HTR-8/SVneo (cell line): Measurements from ENCODE around the gene ATXN2.
"Not testable (repeated sequence)": the region's sequence is repeated elsewhere in the genome, so short reads cannot be mapped to it uniquely, and the experiment has no call there.

Source experiments
- DNase-seq: peaks from one replicate; pipeline ENCODE4 v3.0.0; 2011; ENCODE audit warnings: low spot score, mixed read lengths; ENCODE audit not compliant: insufficient read length
- FAIRE-seq: peaks from 2 replicates; lab custom pipeline; 2011; peaks lifted over from hg19 to GRCh38; lab: Jason Lieb, UNC

Gene ATXN2

DNA sequence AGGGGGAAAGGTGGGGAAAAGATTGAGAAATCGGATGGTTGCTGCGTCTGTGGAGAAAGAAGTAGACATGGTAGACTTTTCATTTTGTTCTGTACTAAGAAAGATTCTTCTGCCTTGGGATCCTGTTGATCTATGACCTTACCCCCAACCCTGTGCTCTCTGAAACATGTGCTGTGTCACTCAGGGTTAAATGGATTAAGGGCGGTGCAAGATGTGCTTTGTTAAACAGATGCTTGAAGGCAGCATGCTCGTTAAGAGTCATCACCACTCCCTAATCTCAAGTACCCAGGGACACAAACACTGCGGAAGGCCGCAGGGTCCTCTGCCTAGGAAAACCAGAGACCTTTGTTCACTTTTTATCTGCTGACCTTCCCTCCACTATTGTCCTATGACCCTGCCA, 91.4 kb downstream of the ATXN2 start:
- FAIRE-seq, DNase-seq: not testable (repeated sequence)

GRCh38 chr12:111507258-111507657, 91.9 kb downstream of the ATXN2 start:
- not testable (repeated sequence) for DNase-seq, FAIRE-seq

- DNase-seq, result no peak
- FAIRE-seq, result no peak
Observed at GRCh38 chr12:111506260-111506659, 92.9 kb downstream of the ATXN2 start.

GRCh38 chr12:111505601-111506036, 93.5 kb downstream of the ATXN2 start:
- DNase-seq, result no peak
- no peak for FAIRE-seq

GRCh38 chr12:111503116-111503515, 96.0 kb downstream of the ATXN2 start:
- no peak for DNase-seq
- FAIRE-seq, result no peak

GRCh38 chr12:111494676-111495075, 104.4 kb downstream of the ATXN2 start:
- DNase-seq, result no peak
- no peak for FAIRE-seq

DNA sequence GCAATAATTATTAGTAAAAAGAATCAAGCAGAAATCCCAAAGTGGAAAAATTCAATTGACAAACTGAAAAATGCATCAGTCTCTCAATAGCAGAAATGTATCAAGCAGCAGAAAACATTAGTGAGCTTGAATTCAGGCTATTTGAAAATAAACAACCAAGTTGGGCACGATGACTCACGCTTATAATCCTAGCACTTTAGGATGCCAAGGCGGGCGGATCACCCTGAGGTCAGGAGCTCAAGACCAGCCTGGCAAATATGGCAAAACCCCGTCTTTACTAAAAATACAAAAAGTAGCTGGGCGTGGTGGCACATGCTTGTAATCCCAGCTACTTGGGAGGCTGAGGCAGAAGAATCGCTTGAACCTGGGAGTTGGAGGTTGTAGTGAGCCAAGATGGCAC, 106.1 kb downstream of the ATXN2 start:
- DNase-seq, FAIRE-seq: not testable (repeated sequence)

GRCh38 chr12:111488798-111489197, 110.3 kb downstream of the ATXN2 start:
- FAIRE-seq (no peak), DNase-seq (no peak)

DNA sequence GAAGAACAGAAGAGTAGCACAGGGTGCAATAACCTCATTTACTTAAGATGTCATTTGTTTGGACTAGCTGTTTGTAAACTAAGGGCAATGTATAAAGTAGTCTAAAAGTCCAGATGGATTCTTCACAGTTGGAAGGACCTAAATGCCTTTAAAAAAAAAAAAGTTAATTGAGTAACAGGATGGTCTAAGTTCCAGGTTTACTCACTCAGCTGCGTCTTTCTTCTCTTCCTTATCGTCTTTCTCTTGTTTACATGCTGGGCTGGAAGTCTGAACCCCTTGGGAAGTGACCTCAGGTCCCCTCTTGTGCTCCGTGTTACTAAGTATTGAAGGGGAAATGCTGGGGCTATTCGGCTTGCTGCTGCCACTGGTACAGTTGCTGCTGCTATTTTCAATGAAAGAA, 110.8 kb downstream of the ATXN2 start:
- FAIRE-seq (no peak), DNase-seq (no peak)

DNA sequence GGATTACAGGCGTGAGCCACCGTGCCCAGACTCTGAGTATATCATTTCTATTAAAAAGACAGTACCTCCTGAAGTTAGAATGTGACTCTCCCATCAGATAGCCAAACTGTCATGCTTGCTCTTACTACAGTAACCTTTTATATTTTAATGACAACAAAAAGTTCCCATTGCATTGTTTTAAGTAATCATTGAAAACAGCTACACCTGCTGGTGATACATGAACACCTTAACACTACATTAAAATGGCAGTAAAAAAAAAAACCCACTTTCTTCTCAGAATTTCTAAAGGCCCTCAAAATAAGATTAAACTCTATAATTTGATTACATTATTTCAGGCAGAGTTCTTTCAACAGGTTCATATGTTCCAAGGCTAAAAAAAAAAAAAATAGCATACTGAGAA, 116.7 kb downstream of the ATXN2 start:
- FAIRE-seq (no peak), DNase-seq (no peak)

DNA sequence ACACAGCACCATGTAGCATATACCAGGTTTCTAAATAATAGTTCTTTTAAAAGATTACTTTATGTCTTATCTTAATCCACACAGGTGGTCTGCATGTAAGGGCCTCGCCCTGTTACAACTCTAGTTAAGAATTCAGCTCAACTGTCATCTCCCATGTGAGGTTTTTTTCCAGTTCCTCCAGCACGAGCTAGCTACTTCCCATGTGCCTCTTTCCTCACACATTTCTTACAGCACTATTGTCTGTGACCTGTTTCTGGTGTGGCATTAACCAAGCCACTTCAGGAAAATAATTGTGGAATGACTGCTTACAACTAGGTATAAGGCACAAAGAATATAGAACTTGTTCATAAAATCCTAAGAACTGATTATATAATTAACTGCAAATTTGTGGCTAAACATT, 127.9 kb downstream of the ATXN2 start:
- DNase-seq, result no peak
- no peak for FAIRE-seq

DNA sequence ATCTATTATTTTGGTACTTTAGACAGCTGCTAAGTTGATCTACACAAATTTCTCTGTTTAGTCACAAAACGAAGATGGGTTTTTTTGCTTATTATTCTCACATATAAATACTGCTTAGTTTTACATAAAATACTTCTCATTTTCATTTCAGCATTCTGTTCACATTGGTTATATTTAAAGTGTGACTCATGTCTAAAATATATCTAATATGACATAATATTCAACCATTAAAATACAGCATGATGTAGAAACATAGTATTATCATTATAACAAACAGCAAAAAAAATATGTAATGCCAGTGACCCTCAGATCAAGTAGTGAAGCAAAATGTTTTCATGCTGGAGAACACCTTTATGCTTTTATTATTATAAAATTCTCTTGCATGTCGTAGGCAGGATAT, 129.7 kb downstream of the ATXN2 start:
- no peak for DNase-seq
- no peak for FAIRE-seq

DNA sequence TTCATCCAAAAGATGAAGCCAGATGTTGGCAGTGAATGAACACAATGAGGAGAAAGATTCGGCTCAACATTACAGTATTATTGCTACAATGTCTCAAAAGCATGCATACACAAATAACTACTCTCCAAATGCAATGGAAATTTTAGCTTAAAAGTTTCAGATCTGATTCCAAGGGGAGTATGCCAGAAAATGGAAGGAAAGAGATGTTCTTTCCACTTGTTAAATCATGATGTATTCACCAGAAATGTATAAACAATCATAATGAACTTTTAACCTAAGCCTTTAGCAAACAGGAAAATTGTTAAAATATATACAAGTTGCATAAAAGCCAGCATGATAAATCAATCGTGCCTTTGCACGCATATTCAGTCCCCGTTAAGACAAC, 131.3 kb downstream of the ATXN2 start:
- DNase-seq (no peak), FAIRE-seq (no peak)

GRCh38 chr12:111467092-111467856, 131.8 kb downstream of the ATXN2 start:
- FAIRE-seq (no peak), DNase-seq (no peak)

GRCh38 chr12:111462210-111462769, 136.8 kb downstream of the ATXN2 start:
- DNase-seq (no peak), FAIRE-seq (no peak)

DNA sequence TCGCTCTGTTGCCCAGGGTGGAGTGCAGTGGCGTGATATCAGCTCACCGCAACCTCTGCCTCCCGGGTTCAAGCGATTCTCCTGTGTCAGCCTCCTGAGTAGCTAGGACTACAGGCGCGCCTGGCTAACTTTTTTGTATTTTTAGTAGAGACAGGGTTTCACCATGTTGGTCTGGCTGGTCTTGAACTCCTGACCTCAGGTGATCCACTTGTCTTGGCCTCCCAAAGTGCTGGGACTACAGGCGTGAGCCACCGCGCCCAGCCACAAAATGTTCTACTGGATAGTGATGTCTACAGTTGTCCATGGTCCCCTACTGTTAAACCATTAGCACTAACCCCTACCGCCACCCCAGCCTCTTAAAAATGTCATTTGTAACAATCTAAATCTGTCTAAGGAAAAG, 139.0 kb downstream of the ATXN2 start:
- FAIRE-seq, DNase-seq: not testable (repeated sequence)

GRCh38 chr12:111458546-111459172, 140.5 kb downstream of the ATXN2 start:
- no peak for DNase-seq
- FAIRE-seq, result no peak

DNA sequence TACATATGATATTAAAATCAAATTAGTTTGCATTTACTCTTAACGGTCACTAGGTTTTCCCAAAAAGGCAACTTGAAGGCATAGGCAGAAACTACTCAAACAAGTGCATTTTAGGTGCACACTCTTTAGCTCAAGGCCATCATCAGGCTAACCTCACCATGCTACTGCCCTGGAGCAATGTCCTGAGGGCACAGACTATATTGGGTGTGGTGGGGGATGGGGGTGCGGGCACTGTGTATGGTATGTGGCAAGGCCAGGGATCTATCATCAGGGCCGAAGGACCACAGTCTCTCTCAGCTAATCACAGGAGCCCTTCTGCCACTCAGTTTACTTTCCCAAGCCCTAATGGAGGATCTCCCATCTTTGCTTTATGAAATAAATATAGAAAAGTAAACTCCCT, 141.5 kb downstream of the ATXN2 start:
- FAIRE-seq, result no peak

DNA sequence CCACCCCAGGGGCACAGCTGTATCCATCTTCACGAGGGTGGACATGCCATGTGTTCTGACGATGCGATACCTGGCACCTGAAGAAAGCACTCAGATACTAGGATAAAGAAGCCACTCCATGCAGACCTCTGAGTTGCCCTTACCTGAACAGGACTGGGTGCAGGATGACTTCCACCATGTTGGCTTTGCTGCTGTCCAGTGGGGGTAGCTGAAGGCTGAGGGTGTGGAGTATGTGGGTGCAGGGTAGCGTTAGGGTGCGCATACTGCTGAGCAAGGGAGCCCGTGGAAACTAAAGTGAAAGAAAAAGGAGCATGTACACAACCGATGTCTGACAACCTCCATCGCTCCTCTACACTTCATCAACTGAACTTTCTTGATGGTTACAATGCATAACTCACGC, 142.0 kb downstream of the ATXN2 start:
- no peak for FAIRE-seq
- no peak for DNase-seq

More for the DNA sequence above, 141.5 kb downstream of the ATXN2 start:
- no peak for DNase-seq

DNA sequence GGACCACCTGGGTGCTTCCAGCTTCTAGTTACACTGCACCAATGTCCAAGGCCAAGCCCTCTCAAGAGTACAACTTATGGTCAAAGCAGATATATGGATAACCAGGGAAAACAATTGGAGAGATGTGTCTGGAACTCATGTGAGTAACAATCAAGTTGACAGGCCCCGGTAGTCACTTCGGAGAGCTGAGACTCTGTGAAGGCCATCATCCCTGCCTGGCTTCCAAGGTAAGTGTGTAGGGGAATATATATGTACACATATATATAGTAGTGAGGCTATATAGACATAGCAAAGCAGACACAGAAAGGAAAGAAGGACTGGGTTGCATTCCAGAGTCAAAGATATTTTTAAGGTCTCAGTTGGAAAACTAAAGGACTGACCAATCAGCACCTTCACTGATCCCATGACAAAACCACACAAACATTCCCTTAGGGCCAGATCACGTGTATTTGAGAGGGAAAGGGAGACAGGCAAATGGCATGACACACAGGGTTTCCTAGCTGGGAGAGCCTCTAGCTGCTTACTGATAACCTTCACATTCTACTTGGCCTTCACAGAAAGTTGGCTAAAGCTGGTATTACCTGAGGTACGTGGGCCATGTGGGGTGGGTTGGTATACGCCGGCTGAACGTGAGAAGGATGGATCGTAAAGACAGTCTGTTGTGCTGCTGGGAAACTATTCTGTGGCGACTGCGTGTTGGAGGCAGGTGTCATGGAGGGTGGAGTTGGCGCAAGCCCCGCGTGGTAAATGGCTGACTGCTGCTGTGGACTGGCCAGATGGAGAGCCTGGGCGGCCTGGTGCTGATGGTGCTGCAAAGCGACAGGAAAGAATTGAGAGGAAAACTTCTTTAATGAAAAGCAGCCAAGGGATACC, 143.4 kb downstream of the ATXN2 start:
- DNase-seq (no peak), FAIRE-seq (no peak)
